HG03196 (cell line): ENCODE data around the gene ALDH1L2.

Experiments used
- ATAC-seq: cut with Tn5 transposase; IDR thresholded peaks from one replicate; pipeline ENCODE4 v1.9.1; 2021; ENCODE audit not compliant: unreplicated experiment

Gene ALDH1L2

GRCh38 chr12:105036937-105037649 lies 47.2 kb downstream of the ALDH1L2 start:
- no peak for ATAC-seq

GRCh38 chr12:105033851-105034250 lies 50.4 kb downstream of the ALDH1L2 start:
- ATAC-seq, result no peak

GRCh38 chr12:105032703-105033357 lies 51.4 kb downstream of the ALDH1L2 start:
- no peak for ATAC-seq

- peak; percentile 75 for ATAC-seq
Measured at GRCh38 chr12:105030820-105031807, 53.1 kb downstream of the ALDH1L2 start.

GRCh38 chr12:105026411-105026810 lies 57.8 kb downstream of the ALDH1L2 start:
- ATAC-seq, result no peak

- ATAC-seq, result no peak
Measured at GRCh38 chr12:105025890-105026289, 58.4 kb downstream of the ALDH1L2 start.

GRCh38 chr12:105024928-105025327 lies 59.3 kb downstream of the ALDH1L2 start:
- no peak for ATAC-seq

GRCh38 chr12:105020241-105020962 lies 63.9 kb downstream of the ALDH1L2 start:
- ATAC-seq, result no peak

- no peak for ATAC-seq
Measured at GRCh38 chr12:105018776-105019175, 65.5 kb downstream of the ALDH1L2 start.

- ATAC-seq, result no peak
Measured at GRCh38 chr12:105018012-105018411, 66.2 kb downstream of the ALDH1L2 start.

GRCh38 chr12:105015543-105015942 lies 68.7 kb downstream of the ALDH1L2 start:
- ATAC-seq, result no peak

- ATAC-seq, result no peak
Measured at GRCh38 chr12:105014603-105015002, 69.7 kb downstream of the ALDH1L2 start.

- no peak for ATAC-seq
Measured at GRCh38 chr12:105013892-105014291, 70.4 kb downstream of the ALDH1L2 start.

- ATAC-seq, result no peak
Measured at GRCh38 chr12:105001476-105001875, 82.8 kb downstream of the ALDH1L2 start.

- ATAC-seq, result no peak
Measured at GRCh38 chr12:104999347-104999685, 84.9 kb downstream of the ALDH1L2 start.

GRCh38 chr12:104998423-104999346 lies 85.6 kb downstream of the ALDH1L2 start:
- no peak for ATAC-seq

- ATAC-seq, result no peak
Measured at GRCh38 chr12:104997541-104997940, 86.7 kb downstream of the ALDH1L2 start.

GRCh38 chr12:104994336-104994735 lies 89.9 kb downstream of the ALDH1L2 start:
- no peak for ATAC-seq

- ATAC-seq, result no peak
Measured at GRCh38 chr12:104991565-104992128, 92.6 kb downstream of the ALDH1L2 start.
